HFFc6 (cell line): Measurements from ENCODE around the gene RGS3. TPM values are rescaled to one million over a fixed set of nuclear protein-coding genes. Genes with fewer than 3 reads are reported as not detected.

Experiments used
- DNase-seq: peaks from one replicate; pipeline ENCODE4 v3.0.0-alpha.2; 2018
- H3K27ac Mint-ChIP-seq: 2 replicates; pipeline ENCODE4 v1.8.0; 2020; ENCODE audit warnings: mild to moderate bottlenecking, mixed read lengths
- H3K27me3 Mint-ChIP-seq: 2 replicates; pipeline ENCODE4 v1.8.0; 2021; ENCODE audit warnings: mild to moderate bottlenecking, moderate library complexity, mixed read lengths; ENCODE audit not compliant: insufficient read depth
- H3K36me3 Mint-ChIP-seq: 2 replicates; pipeline ENCODE4 v1.8.0; 2021; ENCODE audit warnings: low read depth, mixed read lengths
- H3K4me1 Mint-ChIP-seq: 2 replicates; pipeline ENCODE4 v1.8.0; 2020; ENCODE audit warnings: low read depth, mixed read lengths
- H3K4me3 Mint-ChIP-seq: 2 replicates; pipeline ENCODE4 v1.8.0; 2020; ENCODE audit warnings: mild to moderate bottlenecking, moderate library complexity, mixed read lengths
- H3K9me3 Mint-ChIP-seq: 2 replicates; pipeline ENCODE4 v1.8.0; 2020; ENCODE audit warnings: mild to moderate bottlenecking, mixed read lengths
- CTCF ChIP-seq: fragments of 200-600 bp; sonication (generic); IDR thresholded peaks from 2 replicates; pipeline ENCODE4 v1.5.0; 2021; ENCODE audit warnings: antibody characterized with exemption, mild to moderate bottlenecking
- total RNA-seq, 6 experiments: library from RNA; stranded (reverse); fragmentation: NEBNext Ultra II Directional; extraction: Animal tissue kit (Norgen Biotek cat#: 25700); gene quantifications; 2 replicates in 1 of 6; 3 replicates in 5 of 6; pipeline ENCODE4 v1.2.3, GENCODE V29; 2021

Gene RGS3
- total RNA-seq, 6 experiments from 2014 or later: 49.7 to 57.0 (median 52.5) TPM

- H3K4me1 Mint-ChIP-seq: no peaks in the 10 kb centered on the region
- no peak overlapping the region for H3K27ac Mint-ChIP-seq
- peaks cover 16% of the 10 kb centered on the region for H3K27me3 Mint-ChIP-seq
- TF ChIP-seq CTCF: no peak
- DNase-seq: no peak
- no peaks in the 10 kb centered on the region for H3K36me3 Mint-ChIP-seq
- no peaks in the 10 kb centered on the region for H3K9me3 Mint-ChIP-seq
- H3K4me3 Mint-ChIP-seq: no peak overlapping the region
These were observed 13.5 kb downstream of the RGS3 start for GRCh38 chr9:113477058-113477457.

- H3K4me3 Mint-ChIP-seq: no peak overlapping the region
- DNase-seq: no peak
- H3K36me3 Mint-ChIP-seq: no peaks in the 10 kb centered on the region
- H3K27me3 Mint-ChIP-seq: peaks cover 14% of the 10 kb centered on the region
- no peaks in the 10 kb centered on the region for H3K4me1 Mint-ChIP-seq
- no peak overlapping the region for H3K27ac Mint-ChIP-seq
- no peaks in the 10 kb centered on the region for H3K9me3 Mint-ChIP-seq
- no peak for TF ChIP-seq CTCF
These were observed 14.1 kb downstream of the RGS3 start for GRCh38 chr9:113477661-113478060.

GRCh38 chr9:113479174-113479621 lies 15.7 kb downstream of the RGS3 start:
- Mint-ChIP-seq H3K4me3 (no peak overlapping the region), H3K27ac (no peak overlapping the region), H3K36me3 (no peaks in the 10 kb centered on the region), H3K27me3 (peaks cover 14% of the 10 kb centered on the region), H3K4me1 (peaks cover 6% of the 10 kb centered on the region), H3K9me3 (no peaks in the 10 kb centered on the region)
- DNase-seq: no peak
- TF ChIP-seq CTCF: no peak

GRCh38 chr9:113480612-113481011 lies 17.1 kb downstream of the RGS3 start:
- Mint-ChIP-seq H3K9me3 (no peaks in the 10 kb centered on the region), H3K27ac (no peak overlapping the region), H3K4me1 (peaks cover 20% of the 10 kb centered on the region), H3K27me3 (peaks cover 15% of the 10 kb centered on the region), H3K4me3 (no peak overlapping the region), H3K36me3 (no peaks in the 10 kb centered on the region)
- TF ChIP-seq CTCF: no peak
- DNase-seq: no peak

GRCh38 chr9:113481176-113481787 lies 17.8 kb downstream of the RGS3 start:
- H3K4me1 Mint-ChIP-seq: peaks cover 27% of the 10 kb centered on the region
- H3K4me3 Mint-ChIP-seq: no peak overlapping the region
- DNase-seq: no peak

More at GRCh38 chr9:113481176-113481787, 17.8 kb downstream of the RGS3 start:
- peaks cover 15% of the 10 kb centered on the region for H3K27me3 Mint-ChIP-seq
- H3K36me3 Mint-ChIP-seq: peaks cover 3% of the 10 kb centered on the region; the same call in 1 of the 2 replicates
- H3K27ac Mint-ChIP-seq: no peak overlapping the region
- no peak for TF ChIP-seq CTCF
- no peaks in the 10 kb centered on the region for H3K9me3 Mint-ChIP-seq
